SK-N-MC (cell line): ENCODE results near the gene DIP2C.

Experiments used
- EZH2 ChIP-seq: fragments of 200-600 bp; sonication (generic); IDR thresholded peaks from one replicate; pipeline ENCODE4 v1.6.1; 2017; ENCODE audit warnings: antibody characterized with exemption
- POLR2AphosphoS5 ChIP-seq: IDR thresholded peaks from 2 replicates; pipeline ENCODE4 v1.6.1; 2012; ENCODE audit warnings: mild to moderate bottlenecking, low read depth, low read length, borderline replicate concordance

GRCh38 chr10:557792-558328 lies 131.6 kb downstream of the DIP2C start:
- TF ChIP-seq EZH2 (no peak), POLR2AphosphoS5 (no peak)
